Adipose tissue (tissue), 3 donors: ENCODE measurements around the gene CDC16. TPM values are rescaled to one million over a fixed set of nuclear protein-coding genes. Genes with fewer than 3 reads are reported as not detected.

Source experiments
- H3K27ac ChIP-seq: one replicate; pipeline ENCODE4 v1.5.1; 2013; ENCODE audit warnings: low read depth, low read length
- WGBS, 3 donors: extraction: QIAGEN DNeasy Blood & Tissue Kit; methylation state at CpG; one replicate each; pipeline ENCODE4 v1.1.7; 2013; 5-methylcytosine and 5-hydroxymethylcytosine counted together
- polyA plus RNA-seq, 3 donors: library from polyadenylated mRNA; stranded (reverse); fragments of 200-250 nt; gene quantifications; one replicate each; pipeline ENCODE4 v1.2.3, GENCODE V29; 2013
- donor health status: healthy with polysubstance abuse.
- donor health status: Bipolar disorder and iron deficiency.
- donor health status: healthy.

Gene CDC16
- polyA plus RNA-seq, 3 donors: 34.5 to 44.3 (median 39.6) TPM

- no peak overlapping the region for H3K27ac ChIP-seq
- WGBS, 3 donors: 0% methylated on average over 50 of the region's 50 CpGs
Observed at GRCh38 chr13:114282041-114282670, 47.5 kb downstream of the CDC16 start.

DNA sequence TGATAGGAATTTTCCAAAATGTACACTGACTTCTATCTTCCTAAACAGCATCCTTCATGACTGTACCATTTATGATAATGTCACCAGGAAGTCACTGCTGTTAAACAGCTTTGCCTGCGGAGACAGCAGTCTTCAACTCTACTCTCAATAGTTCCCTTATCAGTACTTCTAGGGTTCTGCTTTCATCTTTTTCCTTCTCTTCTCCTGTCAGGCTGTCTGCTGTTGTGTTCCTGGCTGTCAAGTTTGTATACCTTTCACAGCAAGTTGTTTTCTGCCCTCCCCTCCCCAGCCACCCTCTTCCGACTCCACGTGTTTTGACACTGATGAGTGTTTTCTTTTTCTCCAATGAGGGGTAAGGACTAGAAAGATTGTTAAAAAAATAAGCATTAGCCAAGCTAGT lies 48.9 kb downstream of the CDC16 start:
- no peak overlapping the region for H3K27ac ChIP-seq
- WGBS, 3 donors: 74 to 82% (median 75%) methylated on average over 3 of the region's 3 CpGs

- no peak overlapping the region for H3K27ac ChIP-seq
- 90 to 96% (median 94%) methylated on average over 8 of the region's 8 CpGs for WGBS, 3 donors
Observed at GRCh38 chr13:114284680-114285079, 50.0 kb downstream of the CDC16 start.

DNA sequence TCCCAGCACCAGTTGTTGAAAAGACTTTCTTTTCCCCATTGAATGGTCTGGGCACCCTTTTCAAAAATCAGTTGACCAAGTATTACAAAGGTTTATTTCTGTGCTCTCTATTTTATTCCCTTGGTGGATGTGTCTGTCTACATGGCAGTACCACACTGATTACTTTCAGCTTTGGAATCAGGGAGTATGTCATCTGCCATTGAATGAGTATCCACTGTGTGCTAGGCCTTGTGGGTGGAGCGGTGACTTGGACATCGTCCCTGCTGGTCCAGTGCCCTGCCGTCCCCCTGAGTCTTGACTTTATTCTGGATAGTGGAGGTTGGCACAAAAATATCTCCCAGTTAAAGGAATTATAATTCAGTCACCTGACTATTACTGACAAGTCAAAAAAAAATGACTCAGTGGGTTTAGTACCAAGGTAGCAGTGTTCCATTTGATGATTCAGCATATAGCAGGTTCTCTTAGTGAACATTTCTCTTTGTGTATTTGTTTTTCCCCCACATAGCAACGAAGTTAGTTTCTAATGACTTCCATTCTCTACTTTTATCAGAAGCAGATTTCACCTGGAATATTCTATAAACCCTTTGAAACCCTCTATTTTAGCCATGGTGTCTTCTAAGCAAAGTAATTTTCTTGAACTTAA lies 50.6 kb downstream of the CDC16 start:
- WGBS, 3 donors: 77 to 87% (median 83%) methylated on average over 4 of the region's 4 CpGs
- no peak overlapping the region for H3K27ac ChIP-seq

DNA sequence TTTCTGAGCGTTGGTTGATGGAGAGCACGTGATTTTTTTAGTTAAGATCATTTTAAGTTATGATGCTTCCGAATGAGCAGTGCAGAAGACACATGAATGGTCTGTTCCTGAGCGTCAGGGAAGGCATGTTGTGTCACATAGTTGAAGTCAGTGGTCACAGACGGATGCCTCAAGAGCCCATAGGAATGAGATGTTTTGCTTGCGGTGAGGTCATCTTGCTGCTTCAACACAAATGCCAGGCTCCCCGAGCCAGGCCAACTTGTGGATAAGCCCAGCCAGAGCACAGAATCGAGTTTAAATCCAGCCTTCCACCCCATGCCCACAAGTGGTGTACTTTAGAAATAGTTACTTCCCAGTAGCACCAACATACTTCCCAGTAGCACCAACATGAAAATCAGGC lies 52.1 kb downstream of the CDC16 start:
- no peak overlapping the region for H3K27ac ChIP-seq
- WGBS, 3 donors: 95 to 97% (median 96%) methylated on average over 8 of the region's 8 CpGs

DNA sequence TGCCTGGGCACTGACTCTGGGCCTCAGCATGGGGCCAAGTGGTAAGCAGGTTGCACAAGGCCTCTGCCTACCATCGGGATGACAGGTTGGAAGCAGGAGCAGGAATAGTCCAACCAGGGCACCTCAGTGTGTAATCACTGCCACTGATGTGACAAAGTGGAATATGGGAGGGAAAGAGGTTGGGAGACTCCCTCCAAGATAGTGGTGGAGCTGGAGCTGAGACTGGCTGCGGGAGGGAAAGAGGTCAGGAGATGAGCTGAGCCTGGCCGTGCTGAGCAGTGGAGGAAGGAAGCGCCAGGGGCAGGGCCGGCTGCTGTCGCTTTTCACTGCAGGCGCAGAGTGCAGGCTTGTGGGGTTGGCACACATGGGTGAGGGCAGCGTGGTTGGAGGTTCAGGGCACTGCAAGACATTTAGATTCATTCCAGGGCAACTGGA lies 53.5 kb downstream of the CDC16 start:
- H3K27ac ChIP-seq: no peak overlapping the region
- WGBS, 3 donors: 87 to 92% (median 90%) methylated on average over 8 of the region's 8 CpGs

DNA sequence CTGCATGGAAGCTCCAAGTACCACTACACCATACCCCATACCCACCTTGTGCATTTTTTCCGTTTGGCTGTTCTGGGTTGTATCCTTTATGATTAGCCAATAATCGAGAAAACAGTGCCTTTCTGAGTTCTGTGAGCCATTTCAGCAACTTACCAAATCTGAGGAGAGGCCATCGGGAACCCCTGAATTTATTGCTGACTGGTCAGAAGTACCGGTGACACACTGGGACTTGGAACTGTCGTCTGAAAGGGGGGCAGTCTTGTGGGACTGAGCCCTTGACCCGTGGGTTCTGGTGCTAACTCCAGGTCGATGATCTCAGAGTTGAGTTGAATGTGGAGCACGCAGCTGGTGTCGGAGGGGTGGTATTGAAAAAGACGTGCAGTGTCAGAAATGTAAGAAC lies 61.8 kb downstream of the CDC16 start:
- H3K27ac ChIP-seq: no peak overlapping the region
- WGBS, 3 donors: 86 to 93% (median 89%) methylated on average over 10 of the region's 10 CpGs

- H3K27ac ChIP-seq: no peak overlapping the region
- 88 to 92% (median 89%) methylated on average over 5 of the region's 5 CpGs for WGBS, 3 donors
Observed at GRCh38 chr13:114296902-114297301, 62.2 kb downstream of the CDC16 start.

GRCh38 chr13:114298866-114299265 lies 64.2 kb downstream of the CDC16 start:
- no peak overlapping the region for H3K27ac ChIP-seq
- 87 to 93% (median 89%) methylated on average over 12 of the region's 12 CpGs for WGBS, 3 donors

DNA sequence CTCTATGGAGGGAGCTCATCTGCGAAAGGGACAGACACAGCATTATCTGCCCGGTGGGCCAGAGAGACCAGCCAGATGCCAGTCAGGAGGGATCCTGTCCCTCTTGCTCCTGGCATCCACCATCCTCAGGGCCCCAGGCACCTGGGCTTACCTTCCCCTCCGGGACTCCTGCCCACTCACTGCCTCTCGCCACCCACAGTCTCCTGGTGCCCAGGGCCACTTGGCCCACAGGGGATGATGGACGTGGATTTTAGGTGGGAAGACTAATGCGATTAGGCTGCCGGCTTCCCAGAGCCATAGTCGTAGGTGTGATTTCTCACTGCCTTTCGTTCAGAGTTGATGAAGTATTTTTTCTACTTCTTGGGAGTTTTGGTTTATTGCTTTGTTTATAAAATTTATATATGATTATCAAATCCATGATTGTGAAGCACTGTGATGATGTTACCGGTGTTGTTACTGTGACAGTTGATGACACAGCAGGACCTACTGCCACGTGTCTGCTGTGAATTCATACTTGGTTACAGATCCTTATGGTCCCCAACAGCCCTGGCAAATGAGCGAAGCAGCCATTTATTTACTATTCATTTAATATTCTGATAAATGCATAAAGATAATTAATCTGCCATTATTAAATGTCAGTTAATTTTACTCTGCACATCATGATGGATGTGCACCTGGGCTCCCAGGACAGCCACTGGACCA lies 65.1 kb downstream of the CDC16 start:
- 94 to 96% (median 95%) methylated on average over 12 of the region's 12 CpGs for WGBS, 3 donors
- H3K27ac ChIP-seq: no peak overlapping the region

DNA sequence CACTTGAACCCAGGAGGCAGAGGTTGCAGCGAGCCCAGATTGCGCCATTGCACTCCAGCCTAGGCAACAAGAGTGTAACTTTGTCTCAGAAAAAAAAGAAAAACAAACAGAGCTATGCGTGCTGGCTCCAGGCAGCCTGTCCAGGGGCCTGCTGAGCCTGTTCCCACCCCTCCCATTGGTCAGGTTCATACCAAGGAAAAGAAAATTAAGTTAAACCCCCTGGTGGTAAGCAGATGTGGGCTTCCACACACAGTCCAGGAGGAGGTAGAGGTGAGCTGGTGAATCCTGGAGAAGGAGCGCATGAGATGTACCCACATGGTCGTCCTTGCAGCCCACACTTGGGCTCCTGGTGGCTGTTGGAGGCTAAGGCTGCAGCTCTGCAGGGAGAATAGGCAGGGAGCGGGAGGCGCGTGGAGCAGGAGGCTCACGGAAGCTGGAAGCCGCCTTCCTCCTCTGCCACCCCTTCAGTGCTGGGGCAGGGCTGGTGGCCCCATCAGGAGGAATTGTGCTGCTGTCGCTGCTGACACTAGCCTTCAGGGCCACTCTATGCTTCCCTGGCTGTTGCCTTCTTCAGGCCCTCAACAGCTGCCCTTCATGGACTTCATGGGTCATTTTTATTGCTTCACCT lies 69.1 kb downstream of the CDC16 start:
- no peak overlapping the region for H3K27ac ChIP-seq
- 68 to 92% (median 88%) methylated on average over 9 to 11 of the region's 11 CpGs for WGBS, 3 donors

GRCh38 chr13:114304346-114305034 lies 69.8 kb downstream of the CDC16 start:
- WGBS, 3 donors: 72 to 92% (median 92%) methylated on average over 13 of the region's 13 CpGs
- H3K27ac ChIP-seq: no peak overlapping the region

GRCh38 chr13:114309086-114309485 lies 74.4 kb downstream of the CDC16 start:
- no peak overlapping the region for H3K27ac ChIP-seq
- WGBS, 3 donors: 95 to 100% (median 96%) methylated on average over 2 of the region's 2 CpGs

GRCh38 chr13:114309806-114310410 lies 75.2 kb downstream of the CDC16 start:
- WGBS, 3 donors: 54 to 87% (median 81%) methylated on average over 6 of the region's 6 CpGs
- no peak overlapping the region for H3K27ac ChIP-seq

GRCh38 chr13:114310956-114311355 lies 76.3 kb downstream of the CDC16 start:
- 81 to 82% (median 81%) methylated on average over 5 of the region's 5 CpGs for WGBS, 3 donors

DNA sequence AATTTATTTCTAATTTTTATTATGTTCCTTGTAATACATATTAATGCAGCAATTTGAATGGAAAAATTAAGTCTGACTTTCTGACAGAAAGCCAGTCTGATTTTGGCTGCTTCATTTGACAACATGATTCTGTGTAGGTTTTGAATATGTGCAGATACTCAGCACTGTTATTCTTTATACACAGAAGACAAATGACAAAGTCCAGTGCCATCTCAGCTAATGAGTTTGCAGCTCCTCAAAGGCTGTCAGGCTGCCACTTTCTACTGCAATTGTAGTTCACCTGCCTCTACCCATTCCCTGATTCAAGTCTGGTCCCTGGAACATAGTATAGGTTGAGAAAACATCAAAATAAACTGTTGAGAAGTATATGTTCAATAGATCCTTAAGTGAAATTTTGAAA lies 76.7 kb downstream of the CDC16 start:
- no peak overlapping the region for H3K27ac ChIP-seq

More at GRCh38 chr13:114310956-114311355, 76.3 kb downstream of the CDC16 start:
- no peak overlapping the region for H3K27ac ChIP-seq

DNA sequence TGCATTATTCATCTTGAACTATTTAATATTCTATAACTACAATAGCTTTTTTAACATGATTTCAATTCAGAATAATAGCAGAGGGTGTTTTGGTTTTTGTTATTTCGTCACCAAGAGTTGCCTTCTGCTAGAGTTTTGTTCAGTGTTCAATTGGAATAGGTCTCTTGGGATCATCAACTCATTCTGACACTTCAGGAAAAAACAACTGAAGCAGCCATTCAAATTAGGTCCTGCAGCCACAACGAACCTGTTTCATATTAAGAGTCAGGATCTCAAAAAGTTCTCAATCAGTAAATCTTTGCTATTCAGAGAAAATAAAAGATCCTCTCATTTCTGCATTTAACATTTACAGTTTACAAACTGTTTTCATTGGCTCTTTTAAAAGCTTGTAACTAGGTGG lies 77.2 kb downstream of the CDC16 start:
- 35 to 56% (median 37%) methylated on average over 2 of the region's 2 CpGs for WGBS, 3 donors
- no peak overlapping the region for H3K27ac ChIP-seq
